H1 (cell line): ENCODE data around the gene MYL5. TPM values are rescaled to one million over a fixed set of nuclear protein-coding genes. Genes with fewer than 3 reads are reported as not detected.

Experiments
- JUND ChIP-seq: IDR thresholded peaks from 2 replicates; pipeline ENCODE4 v1.6.1; 2011; ENCODE audit warnings: mild to moderate bottlenecking, improper control_type of control experiment, low read length
- TAF1 ChIP-seq: IDR thresholded peaks from 2 replicates; pipeline ENCODE4 v1.6.1; 2011; ENCODE audit warnings: mild to moderate bottlenecking, low read depth, low read length
- polyA plus RNA-seq, 7 experiments: library from polyadenylated mRNA; depleted of rRNA in 3 of 7; stranded (reverse) in 5 of 7; unstranded in 2 of 7; fragments of >200 nt in 5 of 7; fragments of 200-250 nt in 2 of 7; gene quantifications; 1 replicate in 5 of 7; 2 replicates in 1 of 7; 4 replicates in 1 of 7; pipeline versions ENCODE4 v1.2.1 to v1.2.3, GENCODE V29; 2011 to 2013; ENCODE audit warnings: missing spikeins in 2 of 7, mixed read lengths in 2 of 7
- total RNA-seq: library from RNA; stranded (reverse); fragmentation: NEBNext Ultra II Directional; extraction: Animal tissue kit (Norgen Biotek cat#: 25700); gene quantifications from 2 replicates; pipeline ENCODE4 v1.2.1, GENCODE V29; 2021
- TF ChIP-seq, protein P1 (sequence below): IDR thresholded peaks from 2 replicates; pipeline ENCODE4 v1.6.1; 2012; ENCODE audit warnings: inconsistent platforms

Gene MYL5
- total and polyA plus RNA-seq, 2 of the 8 experiments (the other 6 are each of a cell fraction or from before 2014, with no cell fraction given): 5.7 to 6.8 TPM

DNA sequence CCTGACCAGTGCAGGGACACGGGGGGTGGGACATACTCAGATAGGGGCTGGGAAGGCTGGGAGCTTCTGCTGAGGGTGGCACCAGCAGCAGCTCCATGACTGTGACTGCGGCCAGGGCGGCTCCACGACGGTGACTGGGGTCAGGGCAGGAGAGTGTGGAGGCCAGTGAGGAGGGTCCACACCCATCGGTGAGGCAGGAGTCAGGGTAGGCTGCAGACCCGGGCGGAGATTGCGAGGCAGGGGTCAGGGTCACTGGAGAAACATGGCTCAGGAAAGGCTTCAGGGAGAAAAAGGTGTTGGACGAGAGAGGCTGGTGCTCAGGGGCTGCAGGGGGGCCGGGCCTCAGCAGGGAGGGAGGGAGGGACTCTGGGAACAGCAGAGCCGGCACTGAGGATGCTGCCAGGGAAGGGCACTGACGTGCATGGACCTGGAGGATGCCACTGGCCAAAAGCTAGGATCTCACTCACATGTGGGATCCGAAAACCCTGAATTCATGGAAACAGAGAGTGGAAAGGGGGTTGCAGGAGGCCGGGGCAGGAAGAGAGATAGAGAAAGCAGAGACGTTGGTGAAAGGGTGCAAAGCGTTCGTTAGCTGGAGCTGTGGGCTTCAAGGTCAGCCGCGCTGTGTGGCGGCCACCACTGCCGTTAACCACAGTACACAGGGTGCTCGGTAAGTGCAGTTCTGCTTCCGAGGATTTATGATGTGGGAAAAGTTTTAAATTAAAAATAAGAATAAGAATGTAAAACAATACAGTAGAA is 22.3 kb upstream of the MYL5 start (continued):
- TF ChIP-seq, protein P1, sequence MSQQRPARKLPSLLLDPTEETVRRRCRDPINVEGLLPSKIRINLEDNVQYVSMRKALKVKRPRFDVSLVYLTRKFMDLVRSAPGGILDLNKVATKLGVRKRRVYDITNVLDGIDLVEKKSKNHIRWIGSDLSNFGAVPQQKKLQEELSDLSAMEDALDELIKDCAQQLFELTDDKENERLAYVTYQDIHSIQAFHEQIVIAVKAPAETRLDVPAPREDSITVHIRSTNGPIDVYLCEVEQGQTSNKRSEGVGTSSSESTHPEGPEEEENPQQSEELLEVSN: no peak
- no peak for TF ChIP-seq TAF1
- TF ChIP-seq JUND: no peak
